ENCODE measurements around the gene ZMIZ1.
A peak's percentile ranks its signal among the peaks of the same experiment; 100 is the strongest.

Gene ZMIZ1

DNA sequence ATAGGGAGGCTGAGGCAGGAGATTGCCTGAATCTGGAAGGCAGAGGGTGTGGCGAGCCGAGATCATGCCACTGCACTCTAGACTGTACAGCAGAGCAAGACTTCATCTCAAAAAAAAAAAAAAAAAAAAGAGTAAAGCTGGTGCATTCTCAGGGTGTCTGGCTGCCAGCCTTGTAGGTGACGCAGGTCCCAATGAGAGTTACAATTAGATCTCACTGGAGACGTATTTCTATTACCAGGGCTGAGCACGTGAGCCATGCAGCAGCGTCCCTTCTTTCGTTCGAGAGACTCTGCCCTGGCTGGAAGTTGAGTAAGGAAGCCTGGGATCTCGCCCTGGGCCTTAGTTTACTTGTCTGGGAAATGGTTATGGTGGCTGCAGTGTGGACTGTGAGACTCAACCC, 22.4 kb upstream of the ZMIZ1 start:
- peak overlapping the region in 1 of 2 donors; percentile 29 for H3K27ac Mint-ChIP-seq
- peak in 1 of 2 donors; percentile 2 for DNase-seq
- no peak for ATAC-seq
- H3K4me1 Mint-ChIP-seq: peaks cover 56% of the 10 kb centered on the region
- H3K4me3 Mint-ChIP-seq: no peak overlapping the region
- no peaks in the 10 kb centered on the region for H3K9me3 Mint-ChIP-seq
- no peaks in the 10 kb centered on the region for H3K27me3 Mint-ChIP-seq

DNA sequence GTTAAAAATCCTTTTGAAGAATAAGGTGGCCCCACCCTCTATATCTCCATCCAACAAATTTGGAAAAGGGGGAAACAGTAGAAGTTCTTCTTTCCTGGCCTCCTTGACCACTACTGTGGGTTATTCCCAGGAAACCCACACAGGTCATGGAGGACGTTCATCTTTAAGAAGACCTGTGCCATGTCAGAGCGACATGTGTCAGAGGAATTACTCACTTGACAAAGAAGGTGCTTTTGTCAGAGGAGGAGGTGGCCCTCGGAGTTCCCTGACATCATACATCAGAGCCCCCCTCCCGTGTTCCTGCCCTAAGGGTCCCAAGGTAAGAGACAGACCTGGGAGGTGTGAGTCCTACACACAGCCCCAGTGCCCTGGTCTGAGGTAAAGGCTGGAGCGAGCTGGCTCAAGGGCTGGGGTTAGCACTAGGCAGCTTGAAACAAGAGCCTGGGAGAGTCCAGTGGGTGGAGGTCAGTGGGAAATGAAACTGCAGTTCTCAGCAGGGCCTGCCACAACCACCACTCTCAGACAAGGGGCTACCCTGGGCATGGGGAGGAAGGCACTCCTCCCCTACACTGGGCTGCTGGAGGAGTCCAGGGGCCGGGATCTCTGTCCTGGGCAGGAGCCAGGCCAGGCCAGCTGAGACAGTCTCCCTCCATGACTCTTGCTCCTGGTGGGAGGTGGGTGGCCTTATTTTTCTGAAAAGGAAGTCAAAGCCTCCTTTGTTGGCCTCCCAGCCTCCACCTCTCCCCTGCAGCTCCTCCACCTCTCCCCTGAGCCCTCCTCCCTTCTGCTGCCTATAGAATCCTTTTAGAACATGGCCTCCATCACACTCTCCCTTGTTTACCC, 21.8 kb upstream of the ZMIZ1 start:
- Mint-ChIP-seq H3K27me3 (no peaks in the 10 kb centered on the region), H3K4me3 (no peak overlapping the region), H3K27ac (peak overlapping the region; percentile 43 to 98), H3K9me3 (no peaks in the 10 kb centered on the region), H3K4me1 (peaks cover 61% of the 10 kb centered on the region)
- DNase-seq (peak in 1 of 2 donors; percentile 7), ATAC-seq (no peak)

DNA sequence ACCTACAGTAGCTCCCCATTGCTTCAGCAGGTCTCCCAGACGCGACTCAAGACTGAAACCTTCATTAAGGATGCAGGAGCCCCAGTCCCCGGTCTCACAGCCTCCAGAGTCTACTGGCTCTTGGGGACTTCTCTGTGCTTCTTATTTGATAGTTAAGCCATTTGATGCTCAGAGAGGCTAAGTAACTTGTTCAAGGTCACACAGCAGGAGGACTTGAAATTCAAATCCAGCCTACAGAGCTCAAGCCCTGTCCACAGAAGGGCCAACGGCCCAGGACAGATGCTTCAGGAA, 21.2 kb upstream of the ZMIZ1 start:
- H3K27ac Mint-ChIP-seq: peak overlapping the region; percentile 43 to 98
- no peaks in the 10 kb centered on the region for H3K27me3 Mint-ChIP-seq
- DNase-seq (peak in 1 of 2 donors; percentile 7), ATAC-seq (no peak)
- peaks cover 60% of the 10 kb centered on the region for H3K4me1 Mint-ChIP-seq
- no peaks in the 10 kb centered on the region for H3K9me3 Mint-ChIP-seq
- no peak overlapping the region for H3K4me3 Mint-ChIP-seq

DNA sequence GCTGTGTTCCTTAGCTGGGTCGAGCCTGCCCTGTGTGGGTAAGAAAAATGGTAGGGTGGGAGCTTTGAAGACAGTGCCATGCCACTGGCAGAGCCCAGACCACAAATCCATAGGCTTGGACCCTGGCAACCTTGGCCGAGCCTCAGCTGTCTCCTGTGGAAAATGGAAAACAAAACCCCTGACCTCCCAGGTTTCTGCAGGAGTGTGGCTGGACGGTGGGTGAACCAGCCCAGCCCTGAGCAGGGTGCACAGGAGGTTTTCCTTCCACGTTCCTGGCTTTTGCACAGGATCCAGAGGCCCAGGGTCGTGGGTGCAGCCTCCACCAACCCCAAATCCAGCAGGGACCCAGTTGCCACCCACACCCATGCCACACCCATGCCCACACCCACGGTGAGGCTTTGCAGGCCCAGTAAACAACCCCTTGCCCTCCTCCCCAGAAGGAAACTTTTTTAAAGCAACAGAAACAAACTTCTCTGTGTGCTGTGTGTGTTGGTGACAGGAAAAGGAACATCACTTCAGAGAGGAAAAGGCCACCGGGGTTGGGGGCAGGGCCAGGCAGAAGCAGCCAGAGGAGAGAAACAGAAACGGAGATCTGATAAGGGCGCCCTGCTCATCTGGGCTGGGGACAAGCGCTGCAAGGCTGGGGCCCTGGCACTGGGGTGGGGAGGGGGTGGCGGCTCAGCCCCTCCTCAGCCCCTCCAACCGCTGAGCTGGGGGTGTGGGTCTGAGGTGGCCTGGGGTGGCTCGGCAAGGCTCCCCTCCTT, 20.7 kb upstream of the ZMIZ1 start:
- DNase-seq (peak; percentile 43 to 53), ATAC-seq (peak; percentile 75)
- Mint-ChIP-seq H3K4me3 (peak overlapping the region; percentile 72 to 81), H3K9me3 (no peaks in the 10 kb centered on the region), H3K27ac (peak overlapping the region; percentile 93 to 98), H3K4me1 (peaks cover 58% of the 10 kb centered on the region), H3K27me3 (no peaks in the 10 kb centered on the region)

DNA sequence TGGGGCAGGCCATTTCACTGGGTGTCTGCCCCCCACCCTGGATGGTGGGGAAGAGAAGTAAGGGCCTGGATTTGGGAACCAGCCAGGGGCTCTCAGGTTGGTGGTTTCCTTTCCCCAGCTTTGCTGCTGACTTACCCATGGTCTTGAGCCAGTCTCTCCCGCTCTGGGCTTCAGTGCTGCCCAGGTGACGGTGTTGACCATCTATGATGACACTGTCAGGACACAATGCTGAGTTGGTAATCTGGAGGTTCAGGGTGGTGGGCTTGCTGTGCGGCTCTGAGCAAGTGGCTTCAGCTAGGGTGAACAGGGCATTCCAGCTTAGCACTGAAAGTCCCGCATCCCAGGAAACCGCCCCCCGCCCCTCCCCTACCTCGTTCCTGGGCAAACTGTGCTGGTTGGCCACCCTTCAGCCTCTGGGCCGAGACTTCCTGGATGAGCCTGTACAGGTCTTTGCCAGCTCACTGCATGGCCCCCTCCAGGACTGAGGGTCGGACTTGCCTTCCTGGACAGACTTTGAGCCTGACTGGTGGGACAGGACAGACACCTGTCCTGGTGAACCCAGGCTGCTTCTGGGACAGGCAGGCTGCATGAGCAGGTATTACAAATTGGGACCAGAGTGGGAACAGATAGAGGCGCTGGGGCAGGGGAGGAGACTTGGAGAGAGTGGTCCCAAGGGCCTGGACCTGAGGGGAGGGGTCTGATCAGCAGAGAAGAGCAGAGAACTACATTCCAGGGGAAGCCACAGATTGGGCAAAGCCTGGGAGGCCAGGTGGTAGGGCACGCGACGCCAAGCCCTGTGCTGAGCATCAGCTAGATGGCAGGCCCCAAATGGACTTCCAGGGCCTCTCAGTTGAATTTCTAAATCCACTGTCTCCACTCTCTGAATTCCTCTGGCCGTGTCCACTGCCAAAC, 19.9 kb upstream of the ZMIZ1 start:
- Mint-ChIP-seq H3K9me3 (no peaks in the 10 kb centered on the region), H3K4me3 (peak overlapping the region; percentile 22 to 28), H3K27ac (peak overlapping the region; percentile 86 to 93), H3K27me3 (no peaks in the 10 kb centered on the region), H3K4me1 (peaks cover 58% of the 10 kb centered on the region)
- DNase-seq (no peak), ATAC-seq (no peak)

DNA sequence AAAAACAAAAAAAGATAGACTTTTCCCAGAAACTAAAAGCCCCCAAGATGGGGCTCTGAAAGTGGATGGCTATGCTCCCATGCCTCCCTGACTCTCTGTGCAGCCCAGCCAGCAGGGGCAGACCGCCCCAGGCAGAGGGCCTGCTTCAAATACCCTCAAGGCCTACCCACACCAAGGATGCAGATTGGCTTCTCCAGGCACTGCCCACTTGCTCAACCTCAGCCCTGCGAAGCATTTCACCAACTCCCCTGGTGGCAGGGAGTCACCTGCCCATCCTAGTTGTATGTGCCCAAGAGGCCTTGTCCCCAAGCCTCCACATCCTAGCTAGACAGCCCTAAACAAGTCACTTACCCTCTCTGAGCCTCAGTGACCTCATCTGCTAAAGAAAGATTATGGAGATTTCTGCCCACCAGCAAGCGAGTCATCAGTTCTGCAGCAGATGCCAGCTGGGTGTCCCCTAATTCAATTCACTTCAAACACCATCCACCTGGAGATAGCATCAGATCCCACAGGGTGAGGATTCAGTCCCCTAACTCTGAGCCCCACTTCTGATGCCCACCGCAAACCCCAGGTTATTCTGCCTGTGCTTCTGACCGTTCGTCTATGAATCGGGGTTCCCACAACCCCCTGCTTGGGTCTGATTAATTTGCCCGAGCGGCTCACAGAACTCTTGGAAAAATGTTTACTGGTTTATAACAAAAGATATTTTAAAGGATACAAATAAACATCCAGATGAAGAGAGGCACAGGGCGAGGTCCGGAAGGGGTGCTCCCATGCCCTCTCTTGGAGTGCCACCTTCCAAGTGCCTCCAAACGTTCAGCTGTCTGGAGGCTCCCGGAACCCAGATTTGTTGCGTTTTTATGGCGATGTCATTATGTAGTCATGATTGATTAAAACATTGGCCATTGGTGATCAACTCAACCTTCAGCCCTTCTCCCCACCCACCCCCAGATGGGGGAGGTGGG, 18.6 kb upstream of the ZMIZ1 start:
- DNase-seq: peak in 1 of 2 donors; percentile 18
- H3K4me1 Mint-ChIP-seq: peaks cover 58% of the 10 kb centered on the region
- H3K9me3 Mint-ChIP-seq: no peaks in the 10 kb centered on the region
- H3K27me3 Mint-ChIP-seq: no peaks in the 10 kb centered on the region
- ATAC-seq: no peak
- H3K27ac Mint-ChIP-seq: peak overlapping the region in 1 of 2 donors; percentile 86
- no peak overlapping the region for H3K4me3 Mint-ChIP-seq

DNA sequence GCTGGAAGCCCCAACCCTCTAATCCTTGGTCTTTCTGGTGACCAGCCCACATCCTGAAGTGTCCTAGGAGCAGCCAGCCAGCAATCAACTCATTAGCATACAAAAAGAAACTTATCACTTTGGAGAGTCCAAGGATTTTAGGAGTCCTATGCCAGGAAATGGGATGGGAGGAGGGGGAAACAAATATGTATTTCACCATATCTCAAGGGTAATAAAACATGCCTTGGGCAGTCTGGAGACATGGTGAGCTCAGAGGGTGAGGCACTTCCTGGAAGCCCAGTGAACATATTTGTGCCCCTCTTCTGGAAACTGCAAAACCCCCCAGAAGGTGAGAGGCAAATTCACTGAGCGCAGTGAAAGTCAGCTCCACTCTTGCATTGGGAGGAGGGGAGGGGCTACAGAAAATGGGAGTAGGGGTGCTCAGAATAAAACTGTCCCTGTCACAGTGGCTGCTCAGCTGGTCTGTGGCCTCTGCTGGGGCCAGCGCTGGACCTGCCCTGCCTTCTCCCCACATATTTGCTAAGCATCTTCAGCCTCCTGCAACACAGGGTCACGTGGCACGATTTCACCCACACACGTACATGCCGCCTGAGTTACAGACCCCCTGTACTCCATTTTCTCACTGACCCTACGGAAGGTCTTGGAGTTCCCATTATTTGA, 17.7 kb upstream of the ZMIZ1 start:
- Mint-ChIP-seq H3K4me1 (peaks cover 58% of the 10 kb centered on the region), H3K4me3 (no peak overlapping the region), H3K9me3 (no peaks in the 10 kb centered on the region), H3K27me3 (no peaks in the 10 kb centered on the region), H3K27ac (peak overlapping the region in 1 of 2 donors; percentile 44)
- DNase-seq (peak in 1 of 2 donors; percentile 2), ATAC-seq (no peak)

DNA sequence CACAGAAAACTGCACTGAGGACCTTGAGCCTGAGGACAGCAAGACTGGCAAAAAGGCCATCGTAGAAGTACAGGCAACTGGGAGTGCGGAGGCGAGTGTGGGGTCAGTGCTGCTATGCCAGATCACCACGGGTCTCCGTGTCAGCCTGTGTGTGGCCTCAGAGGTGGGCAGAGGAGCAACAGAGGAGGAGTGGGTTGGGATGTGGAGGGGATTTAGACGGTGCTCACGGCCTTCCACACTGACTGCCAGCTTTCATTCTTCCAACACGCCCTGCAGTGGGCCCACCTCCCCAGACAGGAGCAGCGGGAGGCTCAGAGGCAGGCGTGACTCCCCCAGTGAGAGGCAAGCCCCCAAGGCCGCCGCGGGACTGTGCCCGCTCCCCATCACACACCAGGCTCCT, 17.0 kb upstream of the ZMIZ1 start:
- peak in 1 of 2 donors; percentile 2 for DNase-seq
- no peak for ATAC-seq
- Mint-ChIP-seq H3K27ac (no peak overlapping the region), H3K9me3 (no peaks in the 10 kb centered on the region), H3K4me3 (no peak overlapping the region), H3K27me3 (no peaks in the 10 kb centered on the region), H3K4me1 (peaks cover 57% of the 10 kb centered on the region)

DNA sequence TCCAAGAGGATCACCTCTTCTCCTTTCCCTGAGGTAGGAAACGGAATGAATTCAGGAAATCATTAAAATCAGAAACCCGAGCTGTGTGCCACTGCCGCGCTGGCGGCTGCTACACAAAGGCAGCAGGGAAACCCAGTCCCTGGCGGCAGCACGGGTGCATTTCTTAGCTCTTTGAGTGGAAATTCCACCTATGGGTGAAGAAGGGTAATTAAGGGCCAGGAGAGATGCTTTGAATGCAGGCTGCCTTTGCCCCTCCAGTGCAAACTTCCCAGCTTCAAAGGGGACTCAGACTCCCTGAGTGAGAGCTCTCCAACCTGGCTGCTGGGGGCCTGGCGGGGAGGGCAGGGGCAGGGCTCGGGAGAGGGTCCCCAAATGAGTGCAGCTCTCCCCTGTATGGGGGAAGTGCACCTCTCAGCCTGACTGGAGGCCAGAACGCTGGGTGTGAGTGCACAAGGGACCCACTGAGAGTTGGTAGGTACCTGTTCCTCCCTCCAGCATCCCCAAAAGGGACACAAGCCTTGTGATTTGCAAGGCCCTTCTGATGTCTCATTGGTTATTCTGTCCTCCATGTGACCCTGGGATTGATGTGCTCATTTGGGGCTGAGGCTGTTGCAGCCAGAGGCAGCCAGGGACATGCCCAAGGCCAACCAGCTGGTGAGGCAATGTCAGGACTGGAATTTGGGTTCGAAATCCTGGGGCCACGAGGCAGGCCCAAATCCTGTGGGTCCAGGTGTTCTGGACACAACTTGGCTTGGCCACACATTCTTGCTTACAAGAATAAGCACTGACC, 16.3 kb upstream of the ZMIZ1 start:
- Mint-ChIP-seq H3K4me3 (no peak overlapping the region), H3K4me1 (peaks cover 50% of the 10 kb centered on the region), H3K9me3 (no peaks in the 10 kb centered on the region), H3K27ac (no peak overlapping the region), H3K27me3 (no peaks in the 10 kb centered on the region)
- ATAC-seq: peak; percentile 17
- DNase-seq: peak in 1 of 2 donors; percentile 11

DNA sequence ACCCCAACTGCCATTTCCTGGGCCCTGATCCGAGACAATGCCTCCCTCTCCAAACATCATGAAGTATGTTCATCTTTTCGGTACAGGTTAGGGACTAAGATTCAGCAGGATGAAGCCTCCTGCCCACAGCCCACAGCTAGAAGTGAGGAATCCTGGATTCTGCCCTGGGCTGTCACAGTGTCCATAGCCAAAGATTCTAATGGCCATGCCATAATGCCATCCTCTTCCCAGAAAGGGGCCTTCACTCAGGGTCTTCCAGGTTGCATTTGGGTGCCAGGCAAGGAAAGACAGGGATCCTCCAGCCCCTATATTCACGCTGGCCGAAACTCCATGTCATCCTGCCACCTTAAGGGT, 15.7 kb upstream of the ZMIZ1 start:
- Mint-ChIP-seq H3K27ac (no peak overlapping the region), H3K4me3 (no peak overlapping the region), H3K9me3 (no peaks in the 10 kb centered on the region), H3K27me3 (no peaks in the 10 kb centered on the region), H3K4me1 (peaks cover 44% of the 10 kb centered on the region)
- no peak for ATAC-seq
- DNase-seq: peak in 1 of 2 donors; percentile 1

DNA sequence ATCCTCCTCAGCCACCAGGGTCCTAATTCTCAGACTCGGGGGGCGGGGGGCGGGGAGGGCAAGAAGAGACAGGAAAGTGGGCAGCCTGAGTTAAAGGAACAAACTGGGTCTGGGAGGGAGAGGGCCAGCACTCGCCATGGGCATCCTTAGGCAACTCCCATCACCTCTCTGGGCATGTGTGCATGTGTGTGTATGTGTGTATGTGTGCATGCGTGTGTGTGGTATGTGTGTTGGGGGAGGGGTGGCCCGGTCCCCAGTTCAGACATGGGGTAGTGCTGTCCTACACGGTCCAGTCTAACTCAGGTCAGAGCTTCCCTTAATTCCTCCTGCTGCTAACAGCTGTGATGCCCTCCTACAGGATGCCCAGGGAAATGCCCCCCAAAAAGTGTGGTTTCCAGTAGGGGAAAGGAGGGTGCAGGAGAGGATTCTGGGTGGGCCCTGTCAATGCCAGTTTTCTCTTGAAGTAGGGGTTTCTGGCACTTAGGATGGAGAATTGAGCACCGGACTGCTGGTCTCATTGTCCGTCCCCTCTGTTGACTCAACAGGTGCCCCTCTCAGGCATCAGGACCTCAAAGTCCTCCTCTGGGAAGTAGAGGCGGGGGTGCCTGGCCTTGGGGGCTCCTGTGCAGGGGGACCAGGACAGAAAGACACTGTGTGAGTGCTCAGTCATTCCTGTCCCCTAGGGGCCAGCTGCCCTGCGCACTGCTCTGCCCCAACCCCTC, 15.1 kb upstream of the ZMIZ1 start:
- Mint-ChIP-seq H3K4me1 (peaks cover 38% of the 10 kb centered on the region), H3K9me3 (no peaks in the 10 kb centered on the region), H3K27me3 (no peaks in the 10 kb centered on the region), H3K27ac (no peak overlapping the region), H3K4me3 (no peak overlapping the region)
- DNase-seq (peak in 1 of 2 donors; percentile 4), ATAC-seq (no peak)

DNA sequence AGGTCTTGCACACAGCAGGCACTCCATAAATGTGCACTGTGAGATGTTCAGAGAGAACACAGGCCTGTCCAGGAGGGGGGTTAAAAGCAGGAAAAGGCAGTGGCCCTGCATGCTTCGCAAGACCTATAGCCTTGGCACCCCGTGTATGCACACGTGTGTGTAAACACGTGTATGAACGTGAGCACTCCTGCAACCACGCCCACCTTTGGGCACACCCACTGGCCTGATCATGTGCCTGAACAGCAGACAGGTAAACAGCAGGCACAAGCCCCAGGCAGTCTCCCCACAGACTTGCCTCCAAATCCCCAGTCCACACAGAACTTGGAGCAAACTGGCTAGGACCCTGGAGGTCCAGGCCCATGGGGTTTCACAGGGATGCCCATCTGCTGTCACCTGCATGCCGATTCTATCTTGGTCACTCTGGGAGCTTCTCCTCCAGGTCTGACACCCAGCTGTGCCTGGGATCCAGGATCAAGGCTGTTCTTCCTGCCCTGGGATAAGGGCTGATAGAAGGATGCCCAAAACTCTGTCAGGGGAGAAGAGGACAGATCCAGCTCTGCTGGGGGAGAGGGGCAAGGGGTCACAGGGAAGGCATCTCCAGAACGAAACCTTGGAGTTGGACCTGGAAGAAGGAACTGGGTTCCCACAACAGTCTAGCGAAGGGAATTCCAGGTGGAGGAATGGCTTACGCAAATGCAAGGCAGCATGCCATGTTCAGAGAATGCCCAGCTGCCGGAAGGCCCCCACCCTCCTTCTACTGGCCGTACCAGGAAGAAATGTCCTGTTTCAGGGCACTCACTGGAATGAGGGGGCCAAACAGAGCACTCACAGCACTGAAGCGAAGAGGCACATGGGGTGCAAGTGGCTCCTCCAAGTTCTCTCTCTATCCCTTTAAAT, 14.3 kb upstream of the ZMIZ1 start:
- no peak for ATAC-seq
- peak in 1 of 2 donors; percentile 6 for DNase-seq
- no peaks in the 10 kb centered on the region for H3K9me3 Mint-ChIP-seq
- peaks cover 30% of the 10 kb centered on the region for H3K4me1 Mint-ChIP-seq
- no peak overlapping the region for H3K27ac Mint-ChIP-seq
- no peak overlapping the region for H3K4me3 Mint-ChIP-seq
- no peaks in the 10 kb centered on the region for H3K27me3 Mint-ChIP-seq
